ENCODE measurements around the gene CLEC20A. TPM values are rescaled to one million over a fixed set of nuclear protein-coding genes. Genes with fewer than 3 reads are reported as not detected.

The CLEC20A gene
- total RNA-seq, 1 donor from 2014 or later: not detected

DNA sequence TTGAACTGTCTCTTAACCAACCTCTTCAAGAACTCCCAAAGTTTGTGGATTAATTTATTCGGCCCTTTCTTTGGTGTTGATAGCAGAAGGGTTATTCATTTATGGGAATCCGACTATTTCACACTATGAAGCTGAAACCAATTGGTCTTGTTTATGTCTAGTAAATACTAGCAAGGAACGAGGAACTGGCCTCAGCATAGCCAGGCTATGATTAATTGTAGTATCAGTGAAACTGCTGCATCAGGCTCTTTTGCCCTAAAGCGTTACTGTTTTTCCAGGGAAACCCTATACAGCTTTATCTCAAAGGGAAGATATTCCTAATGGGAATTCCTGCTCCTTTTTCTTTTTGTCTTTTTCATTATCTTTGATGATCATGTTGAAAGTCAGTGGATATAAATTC lies 35.1 kb downstream of the CLEC20A start:
- no peaks in the 10 kb centered on the region for H3K4me1 ChIP-seq

DNA sequence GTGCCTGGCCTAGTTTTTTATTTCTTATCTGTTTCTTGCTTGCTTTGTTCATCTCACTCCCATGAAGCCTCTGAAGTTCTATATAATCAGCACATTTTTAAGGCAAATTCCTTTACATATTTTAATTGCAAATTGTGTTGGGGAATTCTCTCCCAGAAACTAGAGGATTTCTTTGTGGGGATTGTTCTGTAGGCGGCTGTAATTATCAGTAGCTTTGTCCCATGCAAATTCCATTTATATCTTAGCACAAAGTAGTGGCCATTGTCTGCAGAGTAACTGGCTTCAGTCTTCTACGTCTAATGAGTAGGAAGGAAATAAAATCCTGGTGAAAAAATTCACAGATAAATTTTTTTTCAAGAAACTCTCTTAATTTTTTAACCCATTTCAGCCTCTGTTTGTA lies 35.7 kb downstream of the CLEC20A start:
- H3K27ac ChIP-seq: no peak overlapping the region
- no peak for DNase-seq (ENCODE audit: extremely low spot score in 2 of 2)

More for the DNA sequence above, 35.1 kb downstream of the CLEC20A start:
- Histone ChIP-seq H3K4me3 (no peak overlapping the region), H3K27ac (no peak overlapping the region), H3K9me3 (no peaks in the 10 kb centered on the region), H3K27me3 (no peaks in the 10 kb centered on the region), H3K36me3 (peaks cover 0 to 19% of the 10 kb centered on the region in 2 donors)
- intact Hi-C loops (cut with DNase I): no loop called here
- no peak for DNase-seq (ENCODE audit: extremely low spot score in 2 of 2)
- TF ChIP-seq POLR2A (IDR thresholded peaks at IDR 0.05): no peak
- no peak for TF ChIP-seq POLR2AphosphoS5 (IDR thresholded peaks at IDR 0.05; ENCODE audit: insufficient read depth in 1 of 2, low read depth in 1 of 2)
- TF ChIP-seq CTCF (IDR thresholded peaks at IDR 0.05): no peak

DNA sequence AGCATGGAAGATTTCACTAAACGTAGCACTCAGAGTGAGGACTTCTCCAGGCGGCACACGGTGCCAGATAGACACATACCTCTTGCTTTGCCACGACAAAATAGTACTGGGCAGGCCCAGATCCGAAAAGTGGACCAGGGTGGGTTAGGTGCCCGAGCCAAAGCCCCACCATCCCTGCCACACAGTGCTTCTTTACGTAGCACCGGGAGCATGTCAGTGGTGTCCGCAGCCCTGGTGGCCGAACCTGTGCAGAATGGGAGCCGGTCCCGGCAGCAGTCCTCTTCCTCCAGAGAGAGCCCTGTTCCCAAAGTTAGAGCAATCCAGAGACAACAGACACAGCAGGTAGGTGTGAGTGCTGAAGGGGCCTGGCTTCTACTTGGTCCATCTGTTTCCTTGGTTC lies 38.6 kb downstream of the CLEC20A start:
- H3K27me3 ChIP-seq: no peaks in the 10 kb centered on the region
- no peaks in the 10 kb centered on the region for H3K9me3 ChIP-seq
- no peak overlapping the region for H3K27ac ChIP-seq
- peaks cover 0 to 10% of the 10 kb centered on the region in 2 donors for H3K36me3 ChIP-seq
- intact Hi-C loops (cut with DNase I): no loop called here
- H3K4me3 ChIP-seq: no peak overlapping the region
- no peak for DNase-seq (ENCODE audit: extremely low spot score in 2 of 2)
- H3K4me1 ChIP-seq: no peaks in the 10 kb centered on the region
- no peak for TF ChIP-seq POLR2AphosphoS5 (IDR thresholded peaks at IDR 0.05; ENCODE audit: insufficient read depth in 1 of 2, low read depth in 1 of 2)
- no peak for TF ChIP-seq CTCF (IDR thresholded peaks at IDR 0.05)
- TF ChIP-seq POLR2A (IDR thresholded peaks at IDR 0.05): no peak

More for the DNA sequence above, 35.7 kb downstream of the CLEC20A start:
- Histone ChIP-seq H3K36me3 (peaks cover 0 to 13% of the 10 kb centered on the region in 2 donors), H3K27me3 (no peaks in the 10 kb centered on the region), H3K4me1 (no peaks in the 10 kb centered on the region), H3K4me3 (no peak overlapping the region), H3K9me3 (no peaks in the 10 kb centered on the region)
- intact Hi-C loops (cut with DNase I): no loop called here
- TF ChIP-seq CTCF (IDR thresholded peaks at IDR 0.05) (no peak), POLR2AphosphoS5 (IDR thresholded peaks at IDR 0.05; ENCODE audit: insufficient read depth in 1 of 2, low read depth in 1 of 2) (no peak), POLR2A (IDR thresholded peaks at IDR 0.05) (no peak)

DNA sequence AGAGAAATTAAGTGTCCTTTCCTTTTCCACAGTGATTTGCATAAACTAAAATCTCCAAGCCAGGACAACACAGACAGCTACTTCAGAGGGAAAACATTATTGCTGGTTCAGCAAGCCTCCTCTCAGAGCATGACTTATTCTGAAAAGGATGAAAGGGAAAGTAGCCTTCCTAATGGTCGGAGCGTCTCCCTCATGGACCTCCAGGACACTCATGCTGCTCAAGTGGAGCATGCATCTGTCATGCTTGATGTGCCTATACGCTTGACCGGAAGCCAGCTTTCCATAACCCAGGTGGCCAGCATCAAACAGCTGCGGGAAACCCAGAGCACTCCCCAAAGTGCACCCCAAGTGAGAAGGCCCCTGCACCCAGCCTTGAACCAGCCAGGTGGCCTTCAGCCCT lies 39.1 kb downstream of the CLEC20A start:
- intact Hi-C loops (cut with DNase I): no loop called here
- DNase-seq (ENCODE audit: extremely low spot score in 2 of 2): no peak

More for the DNA sequence above, 39.1 kb downstream of the CLEC20A start:
- no peak overlapping the region for H3K27ac ChIP-seq
- no peak for TF ChIP-seq POLR2AphosphoS5 (IDR thresholded peaks at IDR 0.05; ENCODE audit: insufficient read depth in 1 of 2, low read depth in 1 of 2)
- TF ChIP-seq CTCF (IDR thresholded peaks at IDR 0.05): no peak
- no peak for TF ChIP-seq POLR2A (IDR thresholded peaks at IDR 0.05)
- peaks cover 0 to 10% of the 10 kb centered on the region in 2 donors for H3K36me3 ChIP-seq
- H3K27me3 ChIP-seq: no peaks in the 10 kb centered on the region
- H3K4me3 ChIP-seq: no peak overlapping the region
- H3K9me3 ChIP-seq: no peaks in the 10 kb centered on the region
- H3K4me1 ChIP-seq: no peaks in the 10 kb centered on the region
